ENCODE results near the gene PHTF2.

Gene PHTF2

DNA sequence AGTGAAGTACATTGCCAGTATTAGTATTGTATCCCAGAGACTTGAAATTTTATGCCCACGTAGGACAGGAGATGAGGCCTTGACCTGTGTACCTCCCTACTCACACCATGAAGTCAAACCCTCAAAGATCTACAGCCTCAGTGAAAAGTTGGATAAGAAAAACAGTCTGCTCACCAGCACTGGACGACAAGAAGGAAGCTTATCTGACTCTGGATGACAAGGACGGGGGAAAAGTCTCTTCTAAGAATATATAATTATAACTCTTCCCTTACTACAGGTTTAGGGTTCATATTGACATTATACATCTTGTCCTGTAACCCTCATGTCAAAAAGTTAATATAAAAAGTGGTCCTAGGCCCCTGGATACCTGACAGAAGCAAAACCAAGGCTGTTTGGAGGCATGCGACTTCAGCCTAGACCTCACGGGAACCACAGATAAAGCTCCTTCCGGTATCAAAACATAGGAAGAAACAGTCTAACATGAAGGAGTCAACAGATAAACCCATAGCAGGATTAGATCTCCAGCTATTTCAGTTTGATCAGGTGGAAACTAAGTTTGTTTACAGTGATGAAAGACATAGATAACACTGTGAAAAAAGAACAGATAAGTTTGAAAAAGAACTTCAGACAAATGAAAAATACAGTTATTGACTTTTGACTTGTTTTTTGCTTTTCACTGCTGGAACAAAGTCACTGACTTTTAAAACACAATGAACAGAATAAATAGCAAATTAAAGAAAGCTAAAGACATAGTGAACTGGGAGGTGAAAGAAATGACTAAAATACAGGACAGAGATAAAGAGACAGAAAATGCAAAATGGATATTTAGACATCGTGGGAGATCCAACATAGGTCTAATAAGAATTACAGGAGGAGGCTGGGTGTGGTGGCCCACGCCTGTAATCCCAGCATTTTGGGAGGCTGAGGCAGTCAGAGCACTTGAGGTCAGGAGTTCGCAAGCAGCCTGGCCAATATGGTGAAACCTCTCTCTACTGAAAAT is 145.9 kb downstream of the PHTF2 start:
- peaks cover 6% of the 10 kb centered on the region; the same call in 1 of the 2 replicates for H3F3A ChIP-seq (ENCODE audit: insufficient read depth, low read length)
- no peak overlapping the region for H3K27ac ChIP-seq (ENCODE audit: low read depth, low read length, poor library complexity, severe bottlenecking)
- H3K36me3 ChIP-seq (ENCODE audit: insufficient read depth, low read length): 0 out of 2 replicates have a peak, but pooled peaks cover 5% of the 10 kb centered on the region
- no peaks in the 10 kb centered on the region for H3K79me2 ChIP-seq (ENCODE audit: insufficient read depth, low read length)
- H3K4me3 ChIP-seq (ENCODE audit: low read depth, low read length, poor library complexity, severe bottlenecking): no peak overlapping the region
- no peaks in the 10 kb centered on the region for H3K4me1 ChIP-seq (ENCODE audit: insufficient read depth, low read length, severe bottlenecking)
- H3K9me3 ChIP-seq (ENCODE audit: low read length): no peaks in the 10 kb centered on the region
- H3K9me2 ChIP-seq (ENCODE audit: low read depth, low read length): no peaks in the 10 kb centered on the region
- H4K20me1 ChIP-seq (ENCODE audit: insufficient read depth, low read length): no peaks in the 10 kb centered on the region
- TF ChIP-seq EZH2 (IDR thresholded peaks at IDR 0.05; ENCODE audit: borderline replicate concordance, low read length): no peak
- TF ChIP-seq, protein P1, sequence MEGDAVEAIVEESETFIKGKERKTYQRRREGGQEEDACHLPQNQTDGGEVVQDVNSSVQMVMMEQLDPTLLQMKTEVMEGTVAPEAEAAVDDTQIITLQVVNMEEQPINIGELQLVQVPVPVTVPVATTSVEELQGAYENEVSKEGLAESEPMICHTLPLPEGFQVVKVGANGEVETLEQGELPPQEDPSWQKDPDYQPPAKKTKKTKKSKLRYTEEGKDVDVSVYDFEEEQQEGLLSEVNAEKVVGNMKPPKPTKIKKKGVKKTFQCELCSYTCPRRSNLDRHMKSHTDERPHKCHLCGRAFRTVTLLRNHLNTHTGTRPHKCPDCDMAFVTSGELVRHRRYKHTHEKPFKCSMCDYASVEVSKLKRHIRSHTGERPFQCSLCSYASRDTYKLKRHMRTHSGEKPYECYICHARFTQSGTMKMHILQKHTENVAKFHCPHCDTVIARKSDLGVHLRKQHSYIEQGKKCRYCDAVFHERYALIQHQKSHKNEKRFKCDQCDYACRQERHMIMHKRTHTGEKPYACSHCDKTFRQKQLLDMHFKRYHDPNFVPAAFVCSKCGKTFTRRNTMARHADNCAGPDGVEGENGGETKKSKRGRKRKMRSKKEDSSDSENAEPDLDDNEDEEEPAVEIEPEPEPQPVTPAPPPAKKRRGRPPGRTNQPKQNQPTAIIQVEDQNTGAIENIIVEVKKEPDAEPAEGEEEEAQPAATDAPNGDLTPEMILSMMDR (IDR thresholded peaks at IDR 0.05; ENCODE audit: low read length): no peak
- no peak overlapping the region for H2AFZ ChIP-seq (ENCODE audit: low read length)
- no peak overlapping the region for H3K4me2 ChIP-seq (ENCODE audit: low read length)
- no peaks in the 10 kb centered on the region for H3K27me3 ChIP-seq (ENCODE audit: insufficient read depth, low read length)
- no peak overlapping the region for H3K9ac ChIP-seq (ENCODE audit: low read length)

DNA sequence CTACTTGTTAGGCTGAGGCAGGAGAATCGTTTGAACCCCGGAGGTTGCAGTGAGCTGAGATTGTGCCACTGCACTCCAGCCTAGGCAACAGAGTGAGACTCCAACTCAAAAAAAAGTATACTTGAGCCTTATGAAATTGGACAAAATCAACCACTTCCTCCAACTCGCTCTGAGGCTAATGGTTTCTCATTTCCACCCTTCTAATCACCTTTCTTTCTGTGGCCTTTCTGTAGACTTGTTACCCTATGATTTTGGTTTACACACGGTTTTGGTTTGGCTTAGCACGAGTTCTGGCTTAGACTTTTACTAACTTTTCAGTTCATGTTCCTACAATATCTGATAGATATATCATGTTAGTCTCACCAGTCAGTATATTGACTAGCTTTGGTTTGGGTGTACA is 152.0 kb downstream of the PHTF2 start:
- peaks cover 7% of the 10 kb centered on the region for H3K36me3 ChIP-seq (ENCODE audit: insufficient read depth, low read length)
- H3K9me3 ChIP-seq (ENCODE audit: low read length): no peaks in the 10 kb centered on the region
- H3F3A ChIP-seq (ENCODE audit: insufficient read depth, low read length): no peaks in the 10 kb centered on the region
- H2AFZ ChIP-seq (ENCODE audit: low read length): no peak overlapping the region
- no peak overlapping the region for H3K4me2 ChIP-seq (ENCODE audit: low read length)
- no peak overlapping the region for H3K27ac ChIP-seq (ENCODE audit: low read depth, low read length, poor library complexity, severe bottlenecking)
- TF ChIP-seq, protein P1 (IDR thresholded peaks at IDR 0.05; ENCODE audit: low read length): no peak
- no peak for TF ChIP-seq EZH2 (IDR thresholded peaks at IDR 0.05; ENCODE audit: borderline replicate concordance, low read length)
- no peaks in the 10 kb centered on the region for H3K27me3 ChIP-seq (ENCODE audit: insufficient read depth, low read length)
- H3K4me1 ChIP-seq (ENCODE audit: insufficient read depth, low read length, severe bottlenecking): no peaks in the 10 kb centered on the region
- no peaks in the 10 kb centered on the region for H4K20me1 ChIP-seq (ENCODE audit: insufficient read depth, low read length)
- no peaks in the 10 kb centered on the region for H3K9me2 ChIP-seq (ENCODE audit: low read depth, low read length)
- H3K9ac ChIP-seq (ENCODE audit: low read length): no peak overlapping the region
- no peaks in the 10 kb centered on the region for H3K79me2 ChIP-seq (ENCODE audit: insufficient read depth, low read length)
- H3K4me3 ChIP-seq (ENCODE audit: low read depth, low read length, poor library complexity, severe bottlenecking): no peak overlapping the region

DNA sequence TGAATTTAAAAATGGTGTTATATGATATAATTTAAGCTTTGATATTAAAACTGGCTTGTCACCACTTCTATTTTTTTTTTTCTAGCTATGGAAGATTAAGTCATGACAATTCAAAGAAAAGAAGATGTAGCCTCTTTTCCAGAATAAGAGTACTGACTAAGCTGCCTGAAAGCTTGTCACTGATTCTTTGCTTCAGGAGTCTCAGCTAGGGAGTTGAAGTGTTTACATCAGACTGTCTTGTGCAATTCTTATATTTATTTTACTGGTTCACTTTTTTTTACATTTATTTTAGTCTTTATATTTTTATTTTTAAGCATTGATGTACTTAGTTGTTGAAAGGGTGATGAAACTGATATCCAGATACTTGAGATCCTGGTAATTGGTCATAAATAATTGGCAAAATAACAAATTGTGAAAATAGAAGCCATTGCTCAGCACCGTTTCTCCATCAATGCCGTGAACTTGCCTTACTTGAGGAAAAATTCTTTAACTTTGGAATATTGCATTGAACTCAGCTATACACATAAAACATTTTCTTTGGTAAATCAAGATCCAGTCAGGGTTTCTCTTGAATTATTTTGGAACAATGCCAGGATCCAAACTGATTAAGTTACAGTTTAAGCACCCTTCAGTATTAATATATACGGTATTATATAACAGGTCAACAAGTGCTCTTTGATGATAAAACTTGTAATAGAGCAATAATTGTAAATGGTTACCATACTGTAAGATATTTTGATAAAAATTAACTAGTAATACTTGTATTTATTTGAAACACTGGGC is 156.4 kb downstream of the PHTF2 start:
- Histone ChIP-seq H3K9ac (ENCODE audit: low read length) (no peak overlapping the region), H4K20me1 (ENCODE audit: insufficient read depth, low read length) (no peaks in the 10 kb centered on the region), H3K4me3 (ENCODE audit: low read depth, low read length, poor library complexity, severe bottlenecking) (no peak overlapping the region), H2AFZ (ENCODE audit: low read length) (no peak overlapping the region), H3F3A (ENCODE audit: insufficient read depth, low read length) (no peaks in the 10 kb centered on the region), H3K4me2 (ENCODE audit: low read length) (no peak overlapping the region), H3K4me1 (ENCODE audit: insufficient read depth, low read length, severe bottlenecking) (no peaks in the 10 kb centered on the region), H3K27ac (ENCODE audit: low read depth, low read length, poor library complexity, severe bottlenecking) (no peak overlapping the region), H3K79me2 (ENCODE audit: insufficient read depth, low read length) (no peaks in the 10 kb centered on the region), H3K36me3 (ENCODE audit: insufficient read depth, low read length) (peaks cover 7% of the 10 kb centered on the region), H3K27me3 (ENCODE audit: insufficient read depth, low read length) (no peaks in the 10 kb centered on the region), H3K9me2 (ENCODE audit: low read depth, low read length) (no peaks in the 10 kb centered on the region), H3K9me3 (ENCODE audit: low read length) (no peaks in the 10 kb centered on the region)
- no peak for TF ChIP-seq EZH2 (IDR thresholded peaks at IDR 0.05; ENCODE audit: borderline replicate concordance, low read length)
- TF ChIP-seq, protein P1 (IDR thresholded peaks at IDR 0.05; ENCODE audit: low read length): no peak
